Rectal smooth muscle tissue (tissue), 1 donor: ENCODE data around the gene CHRNB2.

Experiments used
- H3K27ac ChIP-seq: one replicate; pipeline ENCODE4 v1.7.0; 2013; ENCODE audit warnings: low read depth, low read length, inconsistent platforms
- H3K27me3 ChIP-seq: one replicate; pipeline ENCODE4 v1.7.0; 2013; ENCODE audit warnings: low read length; ENCODE audit not compliant: control insufficient read depth, insufficient read depth
- H3K36me3 ChIP-seq: one replicate; pipeline ENCODE4 v1.7.0; 2013; ENCODE audit warnings: low read length; ENCODE audit not compliant: control insufficient read depth, insufficient read depth
- H3K4me1 ChIP-seq: one replicate; pipeline ENCODE4 v1.7.0; 2013; ENCODE audit warnings: low read length; ENCODE audit not compliant: control insufficient read depth, insufficient read depth
- H3K4me3 ChIP-seq: one replicate; pipeline ENCODE4 v1.7.0; 2013; ENCODE audit warnings: low read length
- H3K9ac ChIP-seq: one replicate; pipeline ENCODE4 v1.7.0; 2013; ENCODE audit warnings: low read length

The CHRNB2 gene

DNA sequence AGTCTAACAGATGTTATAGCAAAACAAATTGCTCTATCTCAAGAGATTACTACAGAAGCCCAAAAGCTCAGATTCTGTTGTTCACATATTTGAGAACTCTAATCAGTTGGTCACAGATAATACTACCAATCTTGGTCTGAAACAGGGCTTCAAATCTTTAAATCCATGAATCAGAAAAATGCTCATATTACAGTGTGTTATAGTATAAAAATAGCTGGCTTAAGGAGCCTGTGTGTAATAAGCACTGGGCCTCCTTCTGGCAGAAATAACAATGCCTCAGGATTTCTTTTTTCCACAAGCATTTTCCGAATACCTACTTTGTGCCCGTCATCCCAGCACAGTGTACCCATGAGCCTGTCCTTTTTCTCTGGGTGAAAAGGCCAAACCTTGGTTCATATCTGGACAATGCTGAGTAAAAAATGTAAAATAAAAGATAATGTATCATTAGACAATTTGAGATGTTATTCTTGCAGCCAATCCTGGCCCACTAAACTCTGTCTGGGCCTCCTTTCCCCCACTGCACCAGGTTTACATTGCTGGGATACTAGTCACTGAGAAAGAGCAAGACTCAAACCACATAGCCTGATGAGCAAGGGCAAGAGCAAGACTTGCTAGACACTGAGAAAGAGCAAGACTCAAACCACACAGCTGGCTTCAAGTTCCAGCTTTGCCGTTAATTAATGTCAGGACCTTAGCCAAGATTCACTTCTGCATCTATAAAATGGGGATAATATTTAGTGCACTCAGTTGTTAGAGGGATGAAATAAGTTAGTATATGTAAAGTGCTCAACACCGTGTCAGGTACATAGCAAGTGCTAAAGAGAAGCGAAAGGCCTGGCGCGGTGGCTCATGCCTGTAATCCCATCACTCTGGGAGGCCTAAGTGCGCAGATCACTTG, 57.4 kb downstream of the CHRNB2 start:
- Histone ChIP-seq H3K4me3 (no peak overlapping the region), H3K9ac (no peak overlapping the region), H3K4me1 (peaks cover 5% of the 10 kb centered on the region), H3K36me3 (no peaks in the 10 kb centered on the region), H3K27ac (no peak overlapping the region), H3K27me3 (no peaks in the 10 kb centered on the region)

DNA sequence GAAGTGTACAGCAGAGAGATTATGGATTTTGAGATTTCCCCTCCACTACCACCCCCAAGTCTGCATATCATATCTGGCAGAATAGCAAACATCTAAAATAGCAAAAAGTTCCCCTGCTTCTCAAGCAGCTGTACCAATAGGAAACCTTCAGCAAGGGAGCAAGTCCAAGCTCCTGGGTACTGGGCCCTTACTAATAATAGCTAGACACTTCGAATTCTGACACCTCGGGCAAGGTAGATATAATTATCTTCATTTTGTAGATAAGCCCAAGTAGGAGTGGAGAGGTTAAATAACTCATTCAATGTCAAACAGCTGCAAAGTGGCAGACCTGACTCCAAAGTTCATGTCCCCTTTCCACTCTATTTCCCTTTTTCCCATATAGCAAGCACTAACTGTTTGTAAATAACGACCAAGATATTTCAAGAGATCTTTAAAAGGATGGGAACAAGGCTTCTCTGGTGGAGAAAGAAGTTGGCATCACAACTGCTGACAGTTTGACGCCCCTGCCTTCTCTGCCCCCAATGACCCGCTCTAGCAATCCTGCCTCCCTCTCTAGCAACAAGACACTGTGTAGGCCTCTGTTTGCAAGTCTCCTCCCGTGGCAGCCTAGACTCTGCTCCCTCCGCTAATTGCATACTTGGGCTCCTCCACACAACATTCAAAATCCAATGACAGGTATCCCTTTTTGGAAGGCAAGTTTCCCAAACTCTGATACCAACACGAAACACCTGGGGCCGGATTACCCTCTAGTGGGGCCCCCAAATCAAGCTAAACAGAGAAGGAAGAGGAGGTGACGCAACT, 59.1 kb downstream of the CHRNB2 start:
- Histone ChIP-seq H3K27ac (peak overlapping the region; percentile 90), H3K4me3 (peak overlapping the region; percentile 88), H3K9ac (peak overlapping the region; percentile 84), H3K36me3 (no peaks in the 10 kb centered on the region), H3K4me1 (peaks cover 5% of the 10 kb centered on the region), H3K27me3 (no peaks in the 10 kb centered on the region)

DNA sequence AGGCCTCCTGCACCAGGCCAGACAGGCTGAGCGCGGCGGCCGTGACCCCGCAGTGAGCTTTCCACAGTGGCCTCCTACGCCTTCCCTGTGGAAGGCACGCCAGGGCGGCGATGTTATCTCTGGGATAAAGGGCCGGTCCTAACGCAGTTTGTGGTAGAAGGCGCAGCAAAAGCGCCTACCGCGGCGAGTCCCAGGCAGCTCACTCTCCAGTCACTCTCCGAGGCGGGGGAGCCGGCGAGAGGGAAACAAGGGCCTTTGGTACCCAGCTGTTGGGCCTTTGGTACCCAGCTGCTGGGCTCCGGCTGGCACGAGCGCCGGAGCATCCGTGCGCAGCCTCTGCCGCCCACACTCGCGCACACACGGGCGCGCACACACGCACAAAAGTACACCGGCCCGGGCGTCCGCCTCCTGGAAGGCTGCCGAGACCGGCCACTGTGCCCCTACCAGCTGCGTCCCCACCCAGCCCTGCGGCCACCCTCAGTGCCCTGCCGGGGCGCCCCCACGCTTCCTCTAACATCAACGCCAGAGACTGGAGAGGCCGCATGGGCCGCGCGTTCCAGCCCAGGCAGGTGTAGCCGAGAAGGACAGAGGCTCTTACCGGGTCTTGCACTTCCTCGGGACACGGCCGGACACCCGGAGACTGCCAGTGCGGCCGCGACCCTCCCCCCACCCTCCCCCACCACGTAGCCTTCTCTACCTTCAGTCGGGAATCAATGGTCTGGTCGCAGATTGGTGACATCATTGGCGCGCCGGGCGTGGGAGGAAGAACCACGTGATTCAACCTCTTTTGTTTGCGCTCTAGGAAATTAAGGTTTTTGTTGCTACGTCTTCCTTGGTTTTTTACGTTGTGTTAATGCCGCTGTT, 59.9 kb downstream of the CHRNB2 start:
- peak overlapping the region; percentile 90 for H3K27ac ChIP-seq
- peak overlapping the region; percentile 88 for H3K4me3 ChIP-seq
- H3K27me3 ChIP-seq: no peaks in the 10 kb centered on the region
- peak overlapping the region; percentile 84 for H3K9ac ChIP-seq
- peaks cover 5% of the 10 kb centered on the region for H3K4me1 ChIP-seq
- no peaks in the 10 kb centered on the region for H3K36me3 ChIP-seq

DNA sequence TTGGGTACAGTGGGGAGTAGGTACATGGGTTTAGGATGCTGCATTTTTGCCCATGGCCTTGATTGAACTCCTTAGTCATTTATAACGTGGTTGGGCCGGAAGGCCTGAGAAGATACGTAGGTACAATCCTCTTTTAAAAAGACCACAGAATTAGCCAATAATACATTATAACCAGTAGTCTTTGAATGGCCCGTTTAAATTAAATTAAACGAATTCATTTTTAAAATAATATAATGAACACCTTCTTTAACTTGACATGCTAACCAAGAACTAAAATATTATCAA, 60.5 kb downstream of the CHRNB2 start:
- Histone ChIP-seq H3K36me3 (no peaks in the 10 kb centered on the region), H3K27ac (peak overlapping the region; percentile 90), H3K4me1 (peaks cover 5% of the 10 kb centered on the region), H3K9ac (peak overlapping the region; percentile 84), H3K4me3 (peak overlapping the region; percentile 88), H3K27me3 (no peaks in the 10 kb centered on the region)

DNA sequence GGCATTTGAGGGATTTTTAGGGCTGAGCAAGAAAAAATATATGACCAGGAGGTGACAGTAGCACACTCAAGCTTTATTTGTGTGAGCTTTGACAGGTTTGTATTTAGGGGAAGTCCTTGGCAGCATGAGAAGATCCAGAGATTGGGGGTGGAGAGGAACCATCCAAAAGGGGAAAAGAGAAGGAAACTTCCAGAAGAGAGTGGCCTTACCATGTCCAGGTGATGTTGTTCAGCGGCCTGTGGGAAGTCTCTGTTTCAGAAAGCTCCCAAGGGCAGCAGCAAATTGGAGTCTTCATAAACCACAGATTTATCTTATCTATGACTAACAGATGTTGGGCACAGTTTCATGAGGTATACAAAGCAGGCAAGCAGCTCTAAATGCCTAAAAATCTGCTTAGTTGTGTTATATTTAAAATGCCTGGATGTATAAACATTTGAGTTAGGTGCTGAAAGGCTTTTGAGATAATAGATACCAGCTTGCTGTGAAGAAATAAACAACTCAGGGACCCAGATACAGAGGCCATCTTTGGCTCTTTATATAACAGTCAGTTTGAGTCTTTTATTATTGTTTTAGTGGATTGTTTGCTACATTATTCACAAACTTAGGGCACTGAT, 61.6 kb downstream of the CHRNB2 start:
- Histone ChIP-seq H3K9ac (no peak overlapping the region), H3K36me3 (no peaks in the 10 kb centered on the region), H3K27ac (no peak overlapping the region), H3K4me1 (peaks cover 5% of the 10 kb centered on the region), H3K4me3 (no peak overlapping the region), H3K27me3 (no peaks in the 10 kb centered on the region)
